ENCODE results near the gene SPN.
"Not testable (repeated sequence)": the region's sequence is repeated elsewhere in the genome, so short reads cannot be mapped to it uniquely, and the experiment has no call there.

Gene SPN

GRCh38 chr16:29701214-29701555, 38.1 kb downstream of the SPN start:
- H3K27me3 ChIP-seq (replicated peaks; ENCODE audit: control insufficient read depth, insufficient read depth, low read length), result no peaks in the 10 kb centered on the region
- H3K36me3 ChIP-seq (ENCODE audit: control insufficient read depth, insufficient read depth, low read length), result no peaks in the 10 kb centered on the region; the same call in 1 of the 2 replicates
- TF ChIP-seq CTCF (IDR thresholded peaks at IDR 0.05; ENCODE audit: insufficient read depth, low read length, poor library complexity, severe bottlenecking), result no peak
- no peak overlapping the region for H3K4me3 ChIP-seq (replicated peaks; ENCODE audit: low read depth, low read length)
- no peak for DNase-seq (ENCODE audit: extremely low read depth, insufficient read length)

- H3K4me3 ChIP-seq (replicated peaks; ENCODE audit: low read depth, low read length), result peak overlapping the region; percentile 18; the same call in 1 of the 2 replicates
- peak; percentile 47 for DNase-seq (ENCODE audit: extremely low read depth, insufficient read length)
These were observed 39.2 kb downstream of the SPN start for GRCh38 chr16:29702269-29702668.

GRCh38 chr16:29705030-29705429, 42.0 kb downstream of the SPN start:
- no peak for DNase-seq (ENCODE audit: extremely low read depth, insufficient read length)
- TF ChIP-seq CTCF (IDR thresholded peaks at IDR 0.05; ENCODE audit: insufficient read depth, low read length, poor library complexity, severe bottlenecking), result no peak
- Histone ChIP-seq H3K27me3 (replicated peaks; ENCODE audit: control insufficient read depth, insufficient read depth, low read length) (no peaks in the 10 kb centered on the region), H3K4me3 (replicated peaks; ENCODE audit: low read depth, low read length) (no peak overlapping the region), H3K36me3 (ENCODE audit: control insufficient read depth, insufficient read depth, low read length) (no peaks in the 10 kb centered on the region)

More at GRCh38 chr16:29702269-29702668, 39.2 kb downstream of the SPN start:
- no peak for TF ChIP-seq CTCF (IDR thresholded peaks at IDR 0.05; ENCODE audit: insufficient read depth, low read length, poor library complexity, severe bottlenecking)
- Histone ChIP-seq H3K36me3 (ENCODE audit: control insufficient read depth, insufficient read depth, low read length) (no peaks in the 10 kb centered on the region; the same call in 1 of the 2 replicates), H3K27me3 (replicated peaks; ENCODE audit: control insufficient read depth, insufficient read depth, low read length) (no peaks in the 10 kb centered on the region)

GRCh38 chr16:29707160-29707559, 44.1 kb downstream of the SPN start:
- not testable (repeated sequence) for H3K27me3 ChIP-seq (replicated peaks; ENCODE audit: control insufficient read depth, insufficient read depth, low read length); H3K36me3 ChIP-seq (ENCODE audit: control insufficient read depth, insufficient read depth, low read length)

GRCh38 chr16:29708917-29709600, 46.0 kb downstream of the SPN start:
- Histone ChIP-seq H3K36me3 (ENCODE audit: control insufficient read depth, insufficient read depth, low read length) (no peaks in the 10 kb centered on the region), H3K27me3 (replicated peaks; ENCODE audit: control insufficient read depth, insufficient read depth, low read length) (no peaks in the 10 kb centered on the region), H3K4me3 (replicated peaks; ENCODE audit: low read depth, low read length) (no peak overlapping the region)
- DNase-seq (ENCODE audit: extremely low read depth, insufficient read length), result no peak
- TF ChIP-seq CTCF (IDR thresholded peaks at IDR 0.05; ENCODE audit: insufficient read depth, low read length, poor library complexity, severe bottlenecking), result no peak

More at GRCh38 chr16:29707160-29707559, 44.1 kb downstream of the SPN start:
- not testable (repeated sequence) for DNase-seq (ENCODE audit: extremely low read depth, insufficient read length); H3K4me3 ChIP-seq (replicated peaks; ENCODE audit: low read depth, low read length)

- DNase-seq (ENCODE audit: extremely low read depth, insufficient read length); H3K4me3 ChIP-seq (replicated peaks; ENCODE audit: low read depth, low read length); H3K36me3 ChIP-seq (ENCODE audit: control insufficient read depth, insufficient read depth, low read length); H3K27me3 ChIP-seq (replicated peaks; ENCODE audit: control insufficient read depth, insufficient read depth, low read length): not testable (repeated sequence)
These were observed 46.6 kb downstream of the SPN start for GRCh38 chr16:29709657-29710056.

Data from GM06990 (cell line).